ENCODE measurements around the gene AAMDC. TPM values are rescaled to one million over a fixed set of nuclear protein-coding genes. Genes with fewer than 3 reads are reported as not detected.
A peak's percentile ranks its signal among the peaks of the same experiment; 100 is the strongest.

The AAMDC gene
- total RNA-seq (2022) (13.0 and 13.2 TPM in 2 replicates), Bru-seq, nascent RNA (percentile 40 among the genes with signal in this experiment), BruChase-seq, experiment 1, labeled RNA remaining after a 6-hour chase (percentile 44 among the genes with signal in this experiment), BruChase-seq, experiment 2, labeled RNA remaining after a 2-hour chase (percentile 43 among the genes with signal in this experiment)
- long read RNA-seq, transcript AAMDC-206 (5 exons, 579 nt), result minor isoform, 11 of 33 reads
- long read RNA-seq, transcript AAMDC-202 (4 exons, 531 nt), result major isoform, 14 of 33 reads
- long read RNA-seq, partial matches to known transcripts, result 1 of 33 reads
- long read RNA-seq, other reads (novel, unspliced or antisense), result 7 of 33 reads

DNA sequence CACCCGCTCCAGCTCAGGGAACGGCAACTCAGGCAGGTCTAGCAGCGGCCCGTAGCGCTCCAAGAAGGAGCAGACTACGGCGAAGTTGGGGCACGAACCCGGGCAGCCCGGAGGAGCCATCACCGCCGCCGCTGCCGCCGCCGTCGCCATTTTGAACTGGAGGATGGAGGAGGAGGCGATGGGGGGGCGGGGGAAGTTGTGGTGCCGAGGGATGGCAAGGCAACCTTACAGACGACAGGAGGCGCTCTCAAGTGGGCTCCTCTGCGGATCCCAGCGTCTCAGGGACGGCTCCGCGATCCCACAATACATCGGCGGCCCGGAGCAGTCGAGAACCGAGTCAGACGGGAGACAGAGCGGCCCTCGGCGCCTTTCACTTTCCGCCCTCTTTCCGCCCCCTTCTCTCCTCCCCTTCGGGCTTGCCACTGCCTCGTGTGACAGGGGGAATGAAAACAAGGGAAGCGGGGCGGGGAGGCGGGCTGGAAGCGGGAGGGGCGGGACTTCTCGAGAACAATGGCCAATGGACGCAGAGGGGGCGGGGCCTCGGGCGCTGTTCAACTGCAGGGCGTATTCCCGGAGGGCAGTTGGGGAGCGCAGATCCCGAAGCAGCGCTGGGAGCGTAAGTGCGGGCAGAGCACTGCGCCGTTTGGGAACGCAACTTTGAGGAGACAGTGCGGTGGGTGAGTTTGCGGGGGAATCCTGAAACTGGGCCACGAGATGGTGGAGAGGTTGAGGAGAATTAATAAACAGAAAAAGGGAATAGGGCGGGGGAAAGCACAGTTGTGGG is at the start of gene AAMDC, which contains the start of gene RSF1:
AAMDC (plus strand) TSS at position 580 of the 784 bp plus-strand sequence. CDS start 21,353 bp downstream, outside the sequence.
RSF1 (minus strand) TSS at position 158 of the 784 bp plus-strand sequence; CDS start at position 150, 8 bp downstream.
- Mint-ChIP-seq H3K9me3 (ENCODE audit: unreplicated experiment) (no peaks in the 10 kb centered on the region), H3K27me3 (ENCODE audit: insufficient read depth, unreplicated experiment) (no peaks in the 10 kb centered on the region), H3K36me3 (ENCODE audit: insufficient read depth, unreplicated experiment) (no peaks in the 10 kb centered on the region), H3K4me3 (ENCODE audit: unreplicated experiment) (peak within 1 kb of the TSS; percentile 93), H3K4me1 (ENCODE audit: insufficient read depth, unreplicated experiment) (peaks cover 7% of the 10 kb centered on the region), H3K27ac (ENCODE audit: low read depth, unreplicated experiment) (peak within 1 kb of the TSS; percentile 90)
- ChIA-PET CTCF (interaction anchor here (0.6 to 1.0 kb wide), 4 partner anchors 19 to 1823 kb away, joined by 3 to 5 read pairs (median 3); no protein-coding TSS in a partner anchor), POLR2A (interaction anchor here (0.6 to 3.0 kb wide), 8 partner anchors 15 to 258 kb away, joined by 3 to 23 read pairs (median 4); partner anchors contain the start of genes INTS4 and NDUFC2)
- peak; percentile 99 for DNase-seq (ENCODE audit: unreplicated experiment)
- intact Hi-C loops (cut with micrococcal nuclease), result loop anchor here (1.0 to 5.0 kb wide), 5 partner anchors 44 to 367 kb away; partner anchors contain the start of genes INTS4, KCTD21 and USP35
- BruUV-seq (replicated peaks), result no TSS peak
- peak; percentile 72 for TF ChIP-seq CTCF (IDR thresholded peaks at IDR 0.05; ENCODE audit: unreplicated experiment)

- Mint-ChIP-seq H3K27ac (ENCODE audit: low read depth, unreplicated experiment) (no peak overlapping the region), H3K27me3 (ENCODE audit: insufficient read depth, unreplicated experiment) (no peaks in the 10 kb centered on the region), H3K4me3 (ENCODE audit: unreplicated experiment) (no peak overlapping the region), H3K4me1 (ENCODE audit: insufficient read depth, unreplicated experiment) (no peaks in the 10 kb centered on the region), H3K36me3 (ENCODE audit: insufficient read depth, unreplicated experiment) (peaks cover 10% of the 10 kb centered on the region), H3K9me3 (ENCODE audit: unreplicated experiment) (no peaks in the 10 kb centered on the region)
- no peak for TF ChIP-seq CTCF (IDR thresholded peaks at IDR 0.05; ENCODE audit: unreplicated experiment)
- ChIA-PET CTCF (interaction anchor here (0.6 to 1.0 kb wide), 9 partner anchors 10 to 1534 kb away, joined by 3 to 4 read pairs (median 3); no protein-coding TSS in a partner anchor), POLR2A (no interaction called here)
- no peak for DNase-seq (ENCODE audit: unreplicated experiment)
- BruUV-seq (replicated peaks), result no TSS peak
- intact Hi-C loops (cut with micrococcal nuclease), result loop anchor here (1.0 kb wide), 2 partner anchors 45 to 224 kb away; partner anchors contain the start of gene AAMDC
These were observed 45.0 kb upstream of the AAMDC start for GRCh38 chr11:77775936-77776335.

- H3K27me3 Mint-ChIP-seq (ENCODE audit: insufficient read depth, unreplicated experiment), result no peaks in the 10 kb centered on the region
- H3K4me3 Mint-ChIP-seq (ENCODE audit: unreplicated experiment), result no peak overlapping the region
- intact Hi-C loops (cut with micrococcal nuclease), result loop anchor here (1.0 kb wide), 2 partner anchors 45 to 224 kb away; partner anchors contain the start of gene AAMDC
- H3K9me3 Mint-ChIP-seq (ENCODE audit: unreplicated experiment), result no peaks in the 10 kb centered on the region
- DNase-seq (ENCODE audit: unreplicated experiment), result peak; percentile 30
- CTCF ChIA-PET, result interaction anchor here (0.6 to 1.0 kb wide), 8 partner anchors 10 to 1534 kb away, joined by 3 to 4 read pairs (median 3); no protein-coding TSS in a partner anchor
- no TSS peak for BruUV-seq (replicated peaks)
- H3K4me1 Mint-ChIP-seq (ENCODE audit: insufficient read depth, unreplicated experiment), result no peaks in the 10 kb centered on the region
- TF ChIP-seq CTCF (IDR thresholded peaks at IDR 0.05; ENCODE audit: unreplicated experiment), result peak; percentile 48
- H3K27ac Mint-ChIP-seq (ENCODE audit: low read depth, unreplicated experiment), result no peak overlapping the region
- peaks cover 10% of the 10 kb centered on the region for H3K36me3 Mint-ChIP-seq (ENCODE audit: insufficient read depth, unreplicated experiment)
- POLR2A ChIA-PET, result no interaction called here
These were observed 44.5 kb upstream of the AAMDC start for GRCh38 chr11:77776455-77776854.
